ENCODE results near the gene MYO16.

DNA sequence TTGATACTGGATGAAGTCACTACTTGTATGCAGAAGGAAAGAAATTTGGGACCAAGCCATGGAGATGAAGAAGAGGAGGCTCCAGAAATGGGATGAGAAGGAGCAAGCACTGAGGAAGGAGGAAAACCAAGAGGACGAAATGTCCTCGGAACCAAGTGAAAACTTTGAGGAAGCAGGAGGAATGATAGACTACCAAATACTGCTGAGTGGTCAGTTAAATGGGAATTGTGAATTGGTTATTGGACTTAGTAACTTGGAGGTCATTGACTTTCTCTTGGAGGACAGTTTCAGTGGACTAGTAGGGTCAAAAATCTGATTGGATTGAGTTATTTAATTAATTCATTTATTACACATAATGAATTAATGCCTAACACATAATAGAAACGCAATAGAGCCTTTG lies 167.9 kb downstream of the MYO16 start:
- TF ChIP-seq, protein P1, sequence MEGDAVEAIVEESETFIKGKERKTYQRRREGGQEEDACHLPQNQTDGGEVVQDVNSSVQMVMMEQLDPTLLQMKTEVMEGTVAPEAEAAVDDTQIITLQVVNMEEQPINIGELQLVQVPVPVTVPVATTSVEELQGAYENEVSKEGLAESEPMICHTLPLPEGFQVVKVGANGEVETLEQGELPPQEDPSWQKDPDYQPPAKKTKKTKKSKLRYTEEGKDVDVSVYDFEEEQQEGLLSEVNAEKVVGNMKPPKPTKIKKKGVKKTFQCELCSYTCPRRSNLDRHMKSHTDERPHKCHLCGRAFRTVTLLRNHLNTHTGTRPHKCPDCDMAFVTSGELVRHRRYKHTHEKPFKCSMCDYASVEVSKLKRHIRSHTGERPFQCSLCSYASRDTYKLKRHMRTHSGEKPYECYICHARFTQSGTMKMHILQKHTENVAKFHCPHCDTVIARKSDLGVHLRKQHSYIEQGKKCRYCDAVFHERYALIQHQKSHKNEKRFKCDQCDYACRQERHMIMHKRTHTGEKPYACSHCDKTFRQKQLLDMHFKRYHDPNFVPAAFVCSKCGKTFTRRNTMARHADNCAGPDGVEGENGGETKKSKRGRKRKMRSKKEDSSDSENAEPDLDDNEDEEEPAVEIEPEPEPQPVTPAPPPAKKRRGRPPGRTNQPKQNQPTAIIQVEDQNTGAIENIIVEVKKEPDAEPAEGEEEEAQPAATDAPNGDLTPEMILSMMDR (IDR thresholded peaks at IDR 0.05), result no peak
- TF ChIP-seq EP300 (IDR thresholded peaks at IDR 0.05) (no peak), POLR2AphosphoS5 (IDR thresholded peaks at IDR 0.05) (no peak), POLR2A (IDR thresholded peaks at IDR 0.05) (no peak)

Data from gastroesophageal sphincter (tissue), 3 donors.